Panc1 (cell line): Measurements from ENCODE around the gene ASXL3. TPM values are rescaled to one million over a fixed set of nuclear protein-coding genes. Genes with fewer than 3 reads are reported as not detected.

Source experiments
- ATAC-seq: fragments of 200-7000 bp; cut with Tn5 transposase; 2 replicates; pipeline ENCODE4 v1.9.1; 2020; ENCODE audit warnings: mild to moderate bottlenecking, moderate library complexity
- BruUV-seq: library from RNA; stranded (reverse); fragments of 400-500 nt; replicated peaks from 2 replicates; lab custom pipeline; 2021; lab: Mats Ljungman, UMichigan
- CTCF ChIA-PET: fragments of 300-600 bp; sonication (Branson Sonifier 250); formaldehyde crosslinking; loops from one replicate; lab custom pipeline; 2022; ENCODE audit warnings: antibody characterized with exemption; lab: Charles Lee
- POLR2A ChIA-PET: fragments of 300-600 bp; sonication (Branson Sonifier 250); formaldehyde crosslinking; loops from one replicate; lab custom pipeline; 2022; ENCODE audit warnings: antibody characterized with exemption; lab: Charles Lee
- DNase-seq: peaks from one replicate; pipeline ENCODE4 v3.0.0-alpha.2; 2010; ENCODE audit warnings: low read depth, low spot score
- H3K27ac ChIP-seq: 2 replicates; pipeline ENCODE4 v1.5.1; 2011; ENCODE audit warnings: mild to moderate bottlenecking, low read length, inconsistent platforms
- H3K27me3 ChIP-seq: fragments of 200-500 bp; sonication (Bioruptor generic); 2 replicates; pipeline ENCODE4 v1.6.0; 2014; ENCODE audit warnings: low read length, inconsistent platforms; ENCODE audit not compliant: control insufficient read depth, insufficient read depth
- H3K36me3 ChIP-seq: fragments of 200-500 bp; sonication (Bioruptor generic); 2 replicates; pipeline ENCODE4 v1.5.1; 2014; ENCODE audit warnings: inconsistent platforms, mild to moderate bottlenecking, low read length, moderate library complexity; ENCODE audit not compliant: control insufficient read depth, insufficient read depth
- H3K4me1 ChIP-seq: 2 replicates; pipeline ENCODE4 v1.5.1; 2011; ENCODE audit warnings: inconsistent platforms, mild to moderate bottlenecking, low read length, moderate library complexity; ENCODE audit not compliant: control insufficient read depth, insufficient read depth
- H3K4me3 ChIP-seq, 2 experiments: 2 replicates each; pipeline ENCODE4 v1.5.1; 2011 to 2012; ENCODE audit warnings: low read depth in 2 of 2, low read length in 2 of 2, mild to moderate bottlenecking in 2 of 2, inconsistent platforms in 1 of 2, moderate library complexity in 1 of 2
- H3K9me3 ChIP-seq: fragments of 200-500 bp; sonication (Bioruptor generic); 2 replicates; pipeline ENCODE4 v1.5.1; 2014; ENCODE audit warnings: low read depth, mild to moderate bottlenecking, inconsistent platforms, low read length, moderate library complexity; ENCODE audit not compliant: control insufficient read depth, insufficient read depth
- CTCF ChIP-seq: fragments of 450-650 bp; IDR thresholded peaks from 2 replicates; pipeline ENCODE4 v1.5.1; 2017; ENCODE audit warnings: mild to moderate bottlenecking
- POLR2AphosphoS5 ChIP-seq: IDR thresholded peaks from 2 replicates; pipeline ENCODE4 v1.6.1; 2012; ENCODE audit warnings: mild to moderate bottlenecking, low read depth, low read length, moderate library complexity
- REST ChIP-seq, 2 experiments: IDR thresholded peaks; 2 replicates each; pipeline ENCODE4 v1.6.1; 2011 to 2012; ENCODE audit warnings: low read depth in 2 of 2, control low read depth in 1 of 2, low read length in 1 of 2, mild to moderate bottlenecking in 1 of 2, moderate library complexity in 1 of 2; ENCODE audit not compliant: insufficient read depth in 1 of 2
- SIN3A ChIP-seq: IDR thresholded peaks from 2 replicates; pipeline ENCODE4 v1.6.1; 2012; ENCODE audit warnings: low read depth, mild to moderate bottlenecking, low read length, moderate library complexity, borderline replicate concordance; ENCODE audit not compliant: insufficient read depth
- TCF7L2 ChIP-seq: IDR thresholded peaks from 2 replicates; pipeline ENCODE4 v1.6.1; 2011; ENCODE audit warnings: mild to moderate bottlenecking, low read depth, low read length, inconsistent platforms
- in situ Hi-C: cut with HindIII; loops from 2 replicates; pipeline ENCODE4 v1.10.0; 2016; ENCODE audit warnings: low sequenced_read_pairs, low pct_unique_long_range_greater_than_20kb
- intact Hi-C: fragments of 100-400 bp; cut with micrococcal nuclease; formaldehyde crosslinking; loops from one replicate; pipeline ENCODE4 v1.10.0; 2022; ENCODE audit not compliant: unreplicated experiment
- total RNA-seq: library from RNA; stranded (reverse); gene quantifications from one replicate; pipeline ENCODE4 v1.2.1, GENCODE V29; 2021; ENCODE audit not compliant: unreplicated experiment

The ASXL3 gene
- total RNA-seq, 1 experiment from 2014 or later: 0.74 TPM

DNA sequence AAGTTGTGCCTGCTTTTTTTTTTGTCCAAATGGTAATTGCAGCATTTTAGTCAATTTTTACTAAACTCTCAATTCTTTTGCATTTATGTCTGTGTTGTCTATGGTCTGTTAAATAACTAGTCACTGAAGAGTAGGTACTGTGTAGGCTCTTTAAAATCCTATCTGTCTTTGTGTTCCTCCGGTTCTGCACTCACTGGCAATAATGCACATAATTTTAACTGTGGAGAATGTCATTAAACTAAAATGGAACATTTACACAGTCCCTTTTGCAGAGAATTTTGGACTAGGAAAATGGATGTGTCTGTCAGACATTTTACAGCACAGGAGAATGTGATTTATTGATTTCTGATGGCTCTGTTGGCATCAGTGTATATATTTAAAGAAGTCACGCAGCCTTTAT lies 116.6 kb downstream of the ASXL3 start:
- in situ Hi-C loops: no loop called here
- ChIA-PET CTCF (no interaction called here), POLR2A (no interaction called here)
- no peak for TF ChIP-seq POLR2AphosphoS5
- no peak for TF ChIP-seq TCF7L2
- no peak for TF ChIP-seq SIN3A
- TF ChIP-seq CTCF: no peak
- TF ChIP-seq REST (IDR thresholded peaks at IDR 0.05; ENCODE audit: insufficient read depth in 1 of 2, low read depth in 2 of 2, low read length in 1 of 2): no peak
- BruUV-seq: no TSS peak
- no peak for ATAC-seq
- intact Hi-C loops: no loop called here
- Histone ChIP-seq H3K36me3 (no peaks in the 10 kb centered on the region), H3K27me3 (no peaks in the 10 kb centered on the region), H3K4me3 (no peak overlapping the region), H3K27ac (no peak overlapping the region), H3K4me1 (no peaks in the 10 kb centered on the region), H3K9me3 (no peaks in the 10 kb centered on the region)
- no peak for DNase-seq

- Histone ChIP-seq H3K27ac (no peak overlapping the region), H3K4me1 (no peaks in the 10 kb centered on the region), H3K27me3 (no peaks in the 10 kb centered on the region), H3K36me3 (no peaks in the 10 kb centered on the region), H3K4me3 (no peak overlapping the region), H3K9me3 (no peaks in the 10 kb centered on the region)
- DNase-seq: no peak
- no peak for TF ChIP-seq REST (IDR thresholded peaks at IDR 0.05; ENCODE audit: insufficient read depth in 1 of 2, low read depth in 2 of 2, low read length in 1 of 2)
- no peak for TF ChIP-seq SIN3A
- TF ChIP-seq CTCF: no peak
- no peak for TF ChIP-seq POLR2AphosphoS5
- TF ChIP-seq TCF7L2: no peak
- POLR2A ChIA-PET: no interaction called here
- CTCF ChIA-PET: no interaction called here
- in situ Hi-C loops (no loop called here), intact Hi-C loops (no loop called here)
- ATAC-seq: no peak
- BruUV-seq: no TSS peak
These were observed 118.5 kb downstream of the ASXL3 start for GRCh38 chr18:33696332-33697162.
